Measurements from ENCODE around the gene SLC25A12.

GRCh38 chr2:171930385-171930784, 36.3 kb upstream of the SLC25A12 start:
- TF ChIP-seq CTCF (conservative IDR thresholded peaks at IDR 0.05) (no peak), EZH2 (IDR thresholded peaks at IDR 0.05; ENCODE audit: low read depth) (no peak)

Data from PC-9 (cell line).